GM12892 (cell line): ENCODE data around the gene FCER2.

Source experiments
- POLR2A ChIP-seq: IDR thresholded peaks from 2 replicates; pipeline ENCODE4 v1.6.1; 2011; ENCODE audit warnings: low read depth, low read length, control low read depth
- TAF1 ChIP-seq: IDR thresholded peaks from 2 replicates; pipeline ENCODE4 v1.6.1; 2011; ENCODE audit warnings: low read depth, mild to moderate bottlenecking, control low read depth, low read length, borderline replicate concordance

GRCh38 chr19:7740682-7741054 is 38.7 kb upstream of the FCER2 start:
- TF ChIP-seq TAF1 (no peak), POLR2A (no peak)
